Prostate gland (tissue), 2 donors: Measurements from ENCODE around the gene GAL. TPM values are rescaled to one million over a fixed set of nuclear protein-coding genes. Genes with fewer than 3 reads are reported as not detected.

Experiments
- DNase-seq: peaks from one replicate; pipeline ENCODE4 v3.0.0-alpha.2; 2019; ENCODE audit warnings: low spot score
- H3K27ac ChIP-seq, 2 donors: fragments of 200-600 bp; sonication (generic); 2 replicates each; pipeline ENCODE4 v1.5.1; 2017 to 2019
- H3K27me3 ChIP-seq: fragments of 200-600 bp; sonication (generic); replicated peaks from 2 replicates; pipeline ENCODE4 v1.5.1; 2019; ENCODE audit not compliant: insufficient read depth
- H3K36me3 ChIP-seq, 2 donors: fragments of 200-600 bp; sonication (generic); 1 replicate in 1 of 2; 2 replicates in 1 of 2; pipeline versions ENCODE4 v1.5.1 to v1.8.1; 2017 to 2019
- H3K4me1 ChIP-seq: fragments of 200-600 bp; sonication (generic); replicated peaks from 2 replicates; pipeline ENCODE4 v1.5.1; 2019
- H3K4me3 ChIP-seq, 2 donors: fragments of 200-600 bp; sonication (generic); 2 replicates each; pipeline ENCODE4 v1.5.1; 2017 to 2019
- H3K9me3 ChIP-seq: fragments of 200-600 bp; sonication (generic); 2 replicates; pipeline ENCODE4 v1.5.1; 2017
- POLR2A ChIP-seq: fragments of 450-650 bp; IDR thresholded peaks from one replicate; pipeline ENCODE4 v1.6.1; 2016; ENCODE audit warnings: antibody characterized with exemption, mild to moderate bottlenecking
- POLR2AphosphoS5 ChIP-seq: sonication (generic); formaldehyde crosslinking; IDR thresholded peaks from one replicate; pipeline ENCODE4 v1.6.1; 2017; ENCODE audit warnings: antibody characterized with exemption
- whole genome bisulfite sequencing: methylation state at CpG from one replicate; pipeline ENCODE4 v1.1.5; 2018; 5-methylcytosine and 5-hydroxymethylcytosine counted together
- intact Hi-C: fragments of 100-400 bp; cut with DNase I; formaldehyde crosslinking; loops from one replicate; pipeline ENCODE4 v1.14.2; 2022
- total RNA-seq, 2 donors: library from RNA; depleted of rRNA; stranded (reverse); fragments of >200 nt; gene quantifications; one replicate each; pipeline ENCODE4 v1.1.0, GENCODE V29; 2016
- TF ChIP-seq, protein P1 (sequence below), 4 experiments: fragments of 200-600 bp in 2 of 4; fragments of 450-650 bp in 2 of 4; sonication (generic) in 2 of 4; IDR thresholded peaks; 1 replicate in 3 of 4; 2 replicates in 1 of 4; pipeline ENCODE4 v1.5.1; 2016 to 2019; ENCODE audit warnings: antibody characterized with exemption in 4 of 4, mild to moderate bottlenecking in 2 of 4, moderate library complexity in 2 of 4

GAL gene
- total RNA-seq, 2 donors from 2014 or later = 1.1 to 4.8 TPM

DNA sequence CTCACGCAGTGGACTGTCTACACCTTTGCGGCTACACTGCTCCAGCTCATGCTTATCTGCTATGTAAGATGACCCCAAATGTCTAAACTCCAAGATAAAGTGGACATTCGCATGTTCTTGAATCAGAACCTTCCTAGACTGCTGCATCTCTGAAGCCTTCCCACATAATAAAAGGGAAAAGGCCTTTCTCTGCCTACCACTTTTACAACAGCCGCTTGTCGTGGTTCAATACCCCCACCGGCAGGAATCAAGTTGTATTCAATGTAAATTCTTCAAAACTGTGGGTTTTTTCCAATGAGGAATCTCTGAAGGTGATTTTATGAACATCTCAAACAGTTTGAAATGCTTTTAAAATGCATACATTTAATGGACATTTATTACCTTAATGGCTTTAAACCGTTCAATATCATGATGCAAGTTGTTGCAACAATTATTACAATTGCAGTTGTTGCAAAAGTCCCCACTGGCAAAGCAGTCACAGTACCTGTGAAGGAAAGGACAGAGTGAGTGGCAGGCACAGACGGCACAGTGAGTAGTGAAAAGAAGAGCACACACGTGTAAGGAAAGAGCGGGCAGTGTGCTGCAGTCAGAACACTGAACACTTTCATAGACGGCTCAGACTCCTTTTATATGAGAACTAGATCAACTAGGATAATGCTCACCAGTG is 31.2 kb downstream of the GAL start:
- intact Hi-C loops = no loop called here
- H3K4me3 ChIP-seq = no peak overlapping the region
- H3K27me3 ChIP-seq = no peaks in the 10 kb centered on the region
- DNase-seq = no peak
- no peaks in the 10 kb centered on the region for H3K9me3 ChIP-seq
- WGBS = 82% methylated on average over 11 of the region's 11 CpGs
- H3K27ac ChIP-seq = no peak overlapping the region
- no peaks in the 10 kb centered on the region for H3K4me1 ChIP-seq
- TF ChIP-seq POLR2A (no peak), POLR2AphosphoS5 (no peak)
- TF ChIP-seq, protein P1, sequence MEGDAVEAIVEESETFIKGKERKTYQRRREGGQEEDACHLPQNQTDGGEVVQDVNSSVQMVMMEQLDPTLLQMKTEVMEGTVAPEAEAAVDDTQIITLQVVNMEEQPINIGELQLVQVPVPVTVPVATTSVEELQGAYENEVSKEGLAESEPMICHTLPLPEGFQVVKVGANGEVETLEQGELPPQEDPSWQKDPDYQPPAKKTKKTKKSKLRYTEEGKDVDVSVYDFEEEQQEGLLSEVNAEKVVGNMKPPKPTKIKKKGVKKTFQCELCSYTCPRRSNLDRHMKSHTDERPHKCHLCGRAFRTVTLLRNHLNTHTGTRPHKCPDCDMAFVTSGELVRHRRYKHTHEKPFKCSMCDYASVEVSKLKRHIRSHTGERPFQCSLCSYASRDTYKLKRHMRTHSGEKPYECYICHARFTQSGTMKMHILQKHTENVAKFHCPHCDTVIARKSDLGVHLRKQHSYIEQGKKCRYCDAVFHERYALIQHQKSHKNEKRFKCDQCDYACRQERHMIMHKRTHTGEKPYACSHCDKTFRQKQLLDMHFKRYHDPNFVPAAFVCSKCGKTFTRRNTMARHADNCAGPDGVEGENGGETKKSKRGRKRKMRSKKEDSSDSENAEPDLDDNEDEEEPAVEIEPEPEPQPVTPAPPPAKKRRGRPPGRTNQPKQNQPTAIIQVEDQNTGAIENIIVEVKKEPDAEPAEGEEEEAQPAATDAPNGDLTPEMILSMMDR (IDR thresholded peaks at IDR 0.05) = no peak
- H3K36me3 ChIP-seq = no peaks in the 10 kb centered on the region

DNA sequence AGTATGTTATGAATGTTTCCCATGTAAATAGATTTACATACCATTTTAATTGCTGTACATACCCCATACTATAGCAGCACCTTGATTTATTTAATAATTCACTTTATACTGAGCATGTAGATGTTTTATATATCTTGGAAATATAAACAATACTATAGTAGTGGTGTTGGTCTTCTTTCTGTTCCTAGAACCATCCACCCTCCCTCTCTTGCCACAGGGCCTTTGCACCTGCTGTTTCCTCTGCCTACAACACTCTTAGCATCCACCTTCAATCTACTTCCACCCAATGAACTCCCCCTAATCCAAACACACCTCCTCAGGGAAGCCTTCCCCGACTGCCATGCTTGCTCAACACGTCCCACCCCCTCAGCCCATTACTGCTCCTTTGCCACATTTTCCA is 36.7 kb downstream of the GAL start:
- TF ChIP-seq, protein P1 (IDR thresholded peaks at IDR 0.05) = no peak
- no peak for TF ChIP-seq POLR2A
- no peak for TF ChIP-seq POLR2AphosphoS5
- H3K9me3 ChIP-seq = no peaks in the 10 kb centered on the region
- H3K27ac ChIP-seq = no peak overlapping the region
- no peaks in the 10 kb centered on the region for H3K36me3 ChIP-seq
- H3K27me3 ChIP-seq = no peaks in the 10 kb centered on the region
- intact Hi-C loops = no loop called here
- H3K4me3 ChIP-seq = no peak overlapping the region
- DNase-seq = no peak
- WGBS = 95% methylated on average over 2 of the region's 2 CpGs
- no peaks in the 10 kb centered on the region for H3K4me1 ChIP-seq

- no peak overlapping the region for H3K4me3 ChIP-seq
- H3K36me3 ChIP-seq = no peaks in the 10 kb centered on the region
- H3K27ac ChIP-seq = no peak overlapping the region
- WGBS = 97% methylated on average over 1 of the region's 1 CpG
- H3K9me3 ChIP-seq = no peaks in the 10 kb centered on the region
- intact Hi-C loops = no loop called here
- TF ChIP-seq POLR2AphosphoS5 (no peak), POLR2A (no peak)
- TF ChIP-seq, protein P1 (IDR thresholded peaks at IDR 0.05) = no peak
- H3K4me1 ChIP-seq = no peaks in the 10 kb centered on the region
- DNase-seq = no peak
- no peaks in the 10 kb centered on the region for H3K27me3 ChIP-seq
Measured at GRCh38 chr11:68722143-68722542, 37.8 kb downstream of the GAL start.

- H3K4me1 ChIP-seq = no peaks in the 10 kb centered on the region
- H3K27me3 ChIP-seq = no peaks in the 10 kb centered on the region
- H3K27ac ChIP-seq = no peak overlapping the region
- intact Hi-C loops = no loop called here
- DNase-seq = no peak
- H3K9me3 ChIP-seq = no peaks in the 10 kb centered on the region
- no peak overlapping the region for H3K4me3 ChIP-seq
- H3K36me3 ChIP-seq = no peaks in the 10 kb centered on the region
- WGBS = 85% methylated on average over 4 of the region's 4 CpGs
- no peak for TF ChIP-seq POLR2AphosphoS5
- TF ChIP-seq, protein P1 (IDR thresholded peaks at IDR 0.05) = no peak
- TF ChIP-seq POLR2A = no peak
Measured at GRCh38 chr11:68724293-68724692, 39.9 kb downstream of the GAL start.

DNA sequence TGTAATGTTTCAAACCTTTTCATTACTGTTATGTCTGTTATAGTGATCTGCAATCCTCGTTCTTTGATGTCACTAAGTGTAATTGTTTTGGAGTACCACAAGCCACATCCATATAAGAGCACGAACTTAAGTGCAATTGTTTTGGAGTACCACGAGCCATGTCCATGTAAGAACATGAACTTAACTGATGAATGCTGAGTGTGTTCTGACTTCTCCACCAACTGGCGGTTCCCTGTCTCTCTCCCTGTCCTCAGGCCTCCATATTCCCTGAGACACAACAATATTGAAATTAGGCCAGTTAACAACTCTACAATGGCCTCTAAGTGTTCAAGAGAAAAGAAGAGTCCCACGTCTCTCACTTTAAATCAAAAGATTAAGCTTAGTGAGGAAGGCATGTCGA is 43.4 kb downstream of the GAL start:
- Histone ChIP-seq H3K4me1 (no peaks in the 10 kb centered on the region), H3K4me3 (no peak overlapping the region), H3K27me3 (no peaks in the 10 kb centered on the region), H3K36me3 (no peaks in the 10 kb centered on the region), H3K27ac (no peak overlapping the region), H3K9me3 (no peaks in the 10 kb centered on the region)
- intact Hi-C loops = no loop called here
- no peak for TF ChIP-seq POLR2A
- TF ChIP-seq, protein P1 (IDR thresholded peaks at IDR 0.05) = no peak
- TF ChIP-seq POLR2AphosphoS5 = no peak
- WGBS = 83% methylated on average over 6 of the region's 6 CpGs
- DNase-seq = no peak
